Mammary epithelial cell (primary cell): ENCODE data around the gene FAM110C.

ENCODE experiments used
- EZH2 ChIP-seq: IDR thresholded peaks from 2 replicates; pipeline ENCODE4 v1.6.1; 2012; ENCODE audit warnings: low read length, inconsistent platforms, borderline replicate concordance
- TF ChIP-seq, protein P1 (sequence below), 2 donors: IDR thresholded peaks in 1 of 2; conservative IDR thresholded peaks in 1 of 2; 2 replicates each; pipeline ENCODE4 v1.5.1; 2011 to 2012; ENCODE audit warnings: inconsistent platforms in 2 of 2, low read length in 2 of 2, mild to moderate bottlenecking in 2 of 2, control low read depth in 1 of 2, low read depth in 1 of 2; ENCODE audit not compliant: insufficient read depth in 1 of 2; ENCODE audit errors: extremely low read depth in 1 of 2

DNA sequence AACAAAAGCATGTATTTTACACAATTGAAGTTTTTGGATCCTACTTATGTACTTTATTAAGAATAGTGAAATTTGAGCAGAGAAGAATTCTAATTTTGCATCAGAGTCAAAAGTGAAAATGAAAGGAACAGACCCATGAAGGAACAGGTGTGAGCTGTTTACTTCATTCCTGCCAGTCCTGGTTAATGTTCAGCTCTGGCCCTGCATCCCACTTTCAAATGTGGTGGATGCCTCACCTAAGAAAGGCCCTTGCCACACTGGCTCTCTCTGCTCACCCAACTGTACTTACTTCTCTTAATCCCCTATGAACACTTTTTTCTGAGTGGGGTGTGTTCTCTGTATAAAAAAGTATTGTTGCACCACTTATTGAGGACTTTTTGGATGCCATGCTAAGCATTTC is 22.2 kb downstream of the FAM110C start:
- TF ChIP-seq, protein P1, sequence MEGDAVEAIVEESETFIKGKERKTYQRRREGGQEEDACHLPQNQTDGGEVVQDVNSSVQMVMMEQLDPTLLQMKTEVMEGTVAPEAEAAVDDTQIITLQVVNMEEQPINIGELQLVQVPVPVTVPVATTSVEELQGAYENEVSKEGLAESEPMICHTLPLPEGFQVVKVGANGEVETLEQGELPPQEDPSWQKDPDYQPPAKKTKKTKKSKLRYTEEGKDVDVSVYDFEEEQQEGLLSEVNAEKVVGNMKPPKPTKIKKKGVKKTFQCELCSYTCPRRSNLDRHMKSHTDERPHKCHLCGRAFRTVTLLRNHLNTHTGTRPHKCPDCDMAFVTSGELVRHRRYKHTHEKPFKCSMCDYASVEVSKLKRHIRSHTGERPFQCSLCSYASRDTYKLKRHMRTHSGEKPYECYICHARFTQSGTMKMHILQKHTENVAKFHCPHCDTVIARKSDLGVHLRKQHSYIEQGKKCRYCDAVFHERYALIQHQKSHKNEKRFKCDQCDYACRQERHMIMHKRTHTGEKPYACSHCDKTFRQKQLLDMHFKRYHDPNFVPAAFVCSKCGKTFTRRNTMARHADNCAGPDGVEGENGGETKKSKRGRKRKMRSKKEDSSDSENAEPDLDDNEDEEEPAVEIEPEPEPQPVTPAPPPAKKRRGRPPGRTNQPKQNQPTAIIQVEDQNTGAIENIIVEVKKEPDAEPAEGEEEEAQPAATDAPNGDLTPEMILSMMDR (conservative IDR thresholded peaks at IDR 0.05 in 1 of 2, IDR thresholded peaks at IDR 0.05 in 1 of 2; ENCODE audit: extremely low read depth in 1 of 2, insufficient read depth in 1 of 2, low read depth in 1 of 2, low read length in 2 of 2), result no peak
- no peak for TF ChIP-seq EZH2
